ENCODE measurements around the gene PTPRS.

The PTPRS gene

DNA sequence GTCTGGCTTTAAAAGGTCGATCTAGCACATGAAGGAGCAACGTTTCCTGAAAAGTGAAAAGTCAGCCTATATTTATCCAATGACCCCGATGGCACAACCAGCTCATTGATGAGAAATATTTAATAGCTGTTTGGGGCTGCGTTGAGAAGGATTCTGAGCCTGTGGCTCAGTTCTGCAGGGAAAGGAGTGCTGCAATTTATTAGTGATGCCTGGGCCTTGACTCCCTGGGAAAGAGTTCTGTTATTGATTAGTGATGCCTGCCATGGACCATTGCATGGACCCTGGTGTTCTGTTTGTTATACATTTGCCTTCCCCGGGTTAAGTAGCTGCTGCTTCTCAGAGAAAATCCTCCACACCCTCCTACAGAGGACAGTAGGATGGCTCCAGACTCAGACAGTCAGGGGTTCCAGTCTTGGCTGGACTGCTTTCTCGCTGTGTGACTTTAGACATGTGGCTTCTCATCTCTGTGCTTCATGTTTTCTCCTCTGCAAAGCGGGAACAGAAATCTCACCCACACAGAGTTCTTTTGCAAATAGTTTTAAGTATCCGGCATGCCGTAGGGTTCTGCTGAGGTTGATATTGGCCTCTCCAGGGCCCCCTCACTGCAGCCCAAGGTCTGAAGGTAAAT lies 17.7 kb upstream of the PTPRS start:
- no peaks in the 10 kb centered on the region for H3K9me3 ChIP-seq (ENCODE audit: insufficient read depth, low read depth, low read length)
- no CpG with 5 or more reads among the region's 9 CpGs for WGBS (ENCODE audit: extremely low coverage, insufficient coverage, insufficient read length)
- H3K18ac ChIP-seq (ENCODE audit: low read length), result no peak overlapping the region
- H3K4me1 ChIP-seq (ENCODE audit: control insufficient read depth in 1 of 2, insufficient read depth in 2 of 2, low read length in 2 of 2), result no peaks in the 10 kb centered on the region
- no peaks in the 10 kb centered on the region for H3K79me2 ChIP-seq (ENCODE audit: control insufficient read depth, insufficient read depth, low read length, poor library complexity)
- H4K91ac ChIP-seq (ENCODE audit: low read depth, low read length), result no peak overlapping the region
- H3K23ac ChIP-seq (ENCODE audit: low read length), result no peak overlapping the region
- H4K12ac ChIP-seq (ENCODE audit: low read depth, low read length), result no peak overlapping the region
- H3K4me2 ChIP-seq (ENCODE audit: low read length), result no peak overlapping the region
- no peak overlapping the region for H3K14ac ChIP-seq (ENCODE audit: low read length)
- H2BK5ac ChIP-seq (ENCODE audit: low read depth, low read length, poor library complexity), result no peak overlapping the region
- no peak overlapping the region for H2AK5ac ChIP-seq (ENCODE audit: low read length)
- peak in 1 of 2 donors; percentile 25 for DNase-seq
- H3K79me1 ChIP-seq (ENCODE audit: low read length), result no peaks in the 10 kb centered on the region
- no peak overlapping the region for H2BK12ac ChIP-seq (ENCODE audit: low read length)
- no peak overlapping the region for H3K4me3 ChIP-seq (ENCODE audit: low read depth, low read length)
- no peak overlapping the region for H2BK120ac ChIP-seq (ENCODE audit: insufficient read depth, low read length, poor library complexity)
- H3K27ac ChIP-seq (ENCODE audit: low read depth, low read length), result no peak overlapping the region
- H3K36me3 ChIP-seq (ENCODE audit: control insufficient read depth in 1 of 2, insufficient read depth in 2 of 2, low read length in 2 of 2), result no peaks in the 10 kb centered on the region
- H2AFZ ChIP-seq (ENCODE audit: insufficient read depth, low read length, poor library complexity), result no peak overlapping the region
- H3K27me3 ChIP-seq (ENCODE audit: insufficient read depth, low read length), result no peaks in the 10 kb centered on the region
- H3K4ac ChIP-seq (ENCODE audit: low read depth, low read length), result no peak overlapping the region
- no peak overlapping the region for H4K8ac ChIP-seq (ENCODE audit: low read depth, low read length)
- H3K9ac ChIP-seq (ENCODE audit: low read length), result no peak overlapping the region

DNA sequence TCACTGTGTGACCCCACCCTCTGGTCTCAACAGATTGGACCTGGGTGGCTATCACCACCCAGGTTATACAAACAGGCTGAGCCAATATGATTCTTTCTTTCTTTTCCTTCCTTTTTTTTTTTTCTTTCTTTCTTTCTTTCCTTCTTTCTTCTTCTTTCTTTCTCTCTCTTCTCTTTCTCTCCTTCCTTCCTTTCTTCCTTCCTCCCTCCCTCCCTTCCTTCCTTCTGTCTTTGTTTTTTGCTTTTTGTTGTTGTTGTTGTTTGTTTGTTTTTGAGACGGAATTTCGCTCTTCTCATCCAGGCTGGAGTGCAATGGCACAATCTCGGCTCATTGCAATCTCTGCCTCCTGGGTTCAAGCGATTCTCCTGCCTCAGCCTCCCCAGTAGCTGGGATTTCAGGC lies 17.0 kb upstream of the PTPRS start:
- Histone ChIP-seq H3K18ac (ENCODE audit: low read length) (no peak overlapping the region), H3K4me3 (ENCODE audit: low read depth, low read length) (no peak overlapping the region), H4K12ac (ENCODE audit: low read depth, low read length) (no peak overlapping the region), H3K4me1 (ENCODE audit: control insufficient read depth in 1 of 2, insufficient read depth in 2 of 2, low read length in 2 of 2) (no peaks in the 10 kb centered on the region), H3K27me3 (ENCODE audit: insufficient read depth, low read length) (no peaks in the 10 kb centered on the region), H3K23ac (ENCODE audit: low read length) (no peak overlapping the region), H2AFZ (ENCODE audit: insufficient read depth, low read length, poor library complexity) (no peak overlapping the region), H3K9ac (ENCODE audit: low read length) (no peak overlapping the region), H3K4ac (ENCODE audit: low read depth, low read length) (no peak overlapping the region), H3K79me2 (ENCODE audit: control insufficient read depth, insufficient read depth, low read length, poor library complexity) (no peaks in the 10 kb centered on the region), H4K91ac (ENCODE audit: low read depth, low read length) (no peak overlapping the region), H3K79me1 (ENCODE audit: low read length) (no peaks in the 10 kb centered on the region), H4K8ac (ENCODE audit: low read depth, low read length) (no peak overlapping the region), H2BK12ac (ENCODE audit: low read length) (no peak overlapping the region), H3K27ac (ENCODE audit: low read depth, low read length) (no peak overlapping the region), H2BK120ac (ENCODE audit: insufficient read depth, low read length, poor library complexity) (no peak overlapping the region), H3K14ac (ENCODE audit: low read length) (no peak overlapping the region), H2AK5ac (ENCODE audit: low read length) (no peak overlapping the region), H3K36me3 (ENCODE audit: control insufficient read depth in 1 of 2, insufficient read depth in 2 of 2, low read length in 2 of 2) (no peaks in the 10 kb centered on the region), H3K9me3 (ENCODE audit: insufficient read depth, low read depth, low read length) (no peaks in the 10 kb centered on the region), H3K4me2 (ENCODE audit: low read length) (no peak overlapping the region), H2BK5ac (ENCODE audit: low read depth, low read length, poor library complexity) (no peak overlapping the region)
- DNase-seq, result no peak
- WGBS (ENCODE audit: extremely low coverage, insufficient coverage, insufficient read length), result no CpG with 5 or more reads among the region's 4 CpGs

DNA sequence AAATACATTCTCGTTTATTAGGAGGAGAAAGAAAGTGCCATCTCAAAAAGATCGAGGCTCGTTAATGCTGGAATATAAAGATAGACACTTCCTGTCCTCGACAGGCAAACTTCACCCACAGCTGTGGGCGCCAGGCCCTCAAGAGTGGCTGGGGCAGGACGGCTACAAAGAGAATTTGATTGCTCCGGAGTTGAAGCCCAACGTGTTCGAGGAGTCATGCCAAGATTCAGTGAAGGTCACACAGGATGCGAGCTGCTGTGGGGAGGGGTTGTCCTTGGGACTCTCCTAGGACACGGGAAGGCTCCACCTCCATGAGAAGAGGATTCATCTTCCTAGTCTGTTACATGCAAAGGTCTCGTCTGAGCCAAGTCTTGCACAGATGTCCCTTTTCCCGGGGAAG lies 16.3 kb upstream of the PTPRS start:
- H3K27me3 ChIP-seq (ENCODE audit: insufficient read depth, low read length), result no peaks in the 10 kb centered on the region
- no peaks in the 10 kb centered on the region for H3K79me2 ChIP-seq (ENCODE audit: control insufficient read depth, insufficient read depth, low read length, poor library complexity)
- H3K14ac ChIP-seq (ENCODE audit: low read length), result no peak overlapping the region
- H3K4me3 ChIP-seq (ENCODE audit: low read depth, low read length), result no peak overlapping the region
- H3K79me1 ChIP-seq (ENCODE audit: low read length), result no peaks in the 10 kb centered on the region
- DNase-seq, result no peak
- no peak overlapping the region for H3K9ac ChIP-seq (ENCODE audit: low read length)
- no peaks in the 10 kb centered on the region for H3K36me3 ChIP-seq (ENCODE audit: control insufficient read depth in 1 of 2, insufficient read depth in 2 of 2, low read length in 2 of 2)
- H4K91ac ChIP-seq (ENCODE audit: low read depth, low read length), result no peak overlapping the region
- H3K23ac ChIP-seq (ENCODE audit: low read length), result no peak overlapping the region
- no peak overlapping the region for H2BK5ac ChIP-seq (ENCODE audit: low read depth, low read length, poor library complexity)
- H4K8ac ChIP-seq (ENCODE audit: low read depth, low read length), result no peak overlapping the region
- whole genome bisulfite sequencing (ENCODE audit: extremely low coverage, insufficient coverage, insufficient read length), result no CpG with 5 or more reads among the region's 13 CpGs
- H3K18ac ChIP-seq (ENCODE audit: low read length), result no peak overlapping the region
- H2AFZ ChIP-seq (ENCODE audit: insufficient read depth, low read length, poor library complexity), result no peak overlapping the region
- H4K12ac ChIP-seq (ENCODE audit: low read depth, low read length), result no peak overlapping the region
- H3K9me3 ChIP-seq (ENCODE audit: insufficient read depth, low read depth, low read length), result no peaks in the 10 kb centered on the region
- H2AK5ac ChIP-seq (ENCODE audit: low read length), result no peak overlapping the region
- H2BK120ac ChIP-seq (ENCODE audit: insufficient read depth, low read length, poor library complexity), result no peak overlapping the region
- no peak overlapping the region for H3K4me2 ChIP-seq (ENCODE audit: low read length)
- no peak overlapping the region for H3K27ac ChIP-seq (ENCODE audit: low read depth, low read length)
- H3K4ac ChIP-seq (ENCODE audit: low read depth, low read length), result no peak overlapping the region
- H3K4me1 ChIP-seq (ENCODE audit: control insufficient read depth in 1 of 2, insufficient read depth in 2 of 2, low read length in 2 of 2), result no peaks in the 10 kb centered on the region
- H2BK12ac ChIP-seq (ENCODE audit: low read length), result no peak overlapping the region

DNA sequence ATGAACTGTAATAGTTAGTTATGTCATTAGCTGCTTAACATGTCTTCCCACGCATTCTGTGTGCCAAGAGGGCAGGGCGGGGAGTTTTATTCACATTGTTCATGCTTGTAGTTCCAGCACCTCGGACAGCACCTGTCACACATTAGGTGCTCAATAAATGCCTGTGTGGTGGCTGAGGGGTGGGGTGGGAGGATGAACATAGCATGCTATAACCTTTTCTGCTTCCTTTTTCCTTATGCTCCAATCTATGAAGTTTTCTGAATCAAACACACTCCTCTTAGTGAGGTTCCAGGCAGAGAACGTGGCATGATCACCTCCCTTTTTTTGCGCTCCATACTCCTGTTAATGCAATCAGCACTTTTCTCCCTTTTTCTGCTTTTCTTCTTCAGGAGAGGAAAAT lies 15.8 kb upstream of the PTPRS start:
- Histone ChIP-seq H3K18ac (ENCODE audit: low read length) (no peak overlapping the region), H3K79me1 (ENCODE audit: low read length) (no peaks in the 10 kb centered on the region), H3K27ac (ENCODE audit: low read depth, low read length) (no peak overlapping the region), H3K9me3 (ENCODE audit: insufficient read depth, low read depth, low read length) (no peaks in the 10 kb centered on the region), H2BK120ac (ENCODE audit: insufficient read depth, low read length, poor library complexity) (no peak overlapping the region), H2AFZ (ENCODE audit: insufficient read depth, low read length, poor library complexity) (no peak overlapping the region), H3K4me1 (ENCODE audit: control insufficient read depth in 1 of 2, insufficient read depth in 2 of 2, low read length in 2 of 2) (no peaks in the 10 kb centered on the region), H3K27me3 (ENCODE audit: insufficient read depth, low read length) (no peaks in the 10 kb centered on the region), H4K8ac (ENCODE audit: low read depth, low read length) (no peak overlapping the region), H3K14ac (ENCODE audit: low read length) (no peak overlapping the region), H2BK12ac (ENCODE audit: low read length) (no peak overlapping the region), H3K4me3 (ENCODE audit: low read depth, low read length) (no peak overlapping the region), H3K79me2 (ENCODE audit: control insufficient read depth, insufficient read depth, low read length, poor library complexity) (no peaks in the 10 kb centered on the region), H4K91ac (ENCODE audit: low read depth, low read length) (no peak overlapping the region), H2AK5ac (ENCODE audit: low read length) (no peak overlapping the region), H3K9ac (ENCODE audit: low read length) (no peak overlapping the region), H3K36me3 (ENCODE audit: control insufficient read depth in 1 of 2, insufficient read depth in 2 of 2, low read length in 2 of 2) (no peaks in the 10 kb centered on the region), H4K12ac (ENCODE audit: low read depth, low read length) (no peak overlapping the region), H3K4ac (ENCODE audit: low read depth, low read length) (no peak overlapping the region), H3K23ac (ENCODE audit: low read length) (no peak overlapping the region), H2BK5ac (ENCODE audit: low read depth, low read length, poor library complexity) (no peak overlapping the region), H3K4me2 (ENCODE audit: low read length) (no peak overlapping the region)
- DNase-seq, result peak in 1 of 2 donors; percentile 39
- WGBS (ENCODE audit: extremely low coverage, insufficient coverage, insufficient read length), result no CpG with 5 or more reads among the region's 5 CpGs

Measured in trophoblast cell (in vitro differentiated cells and primary cell).